Fibroblast of mammary gland (primary cell): ENCODE data around the gene HIPK1.

ENCODE experiments used
- DNase-seq: peaks from one replicate; pipeline ENCODE4 v3.0.0-alpha.2; 2010; ENCODE audit warnings: low read depth
- H3K4me3 ChIP-seq: 2 replicates; pipeline ENCODE4 v1.5.1; 2011; ENCODE audit warnings: low read depth, mild to moderate bottlenecking, low read length, moderate library complexity; ENCODE audit not compliant: control insufficient read depth
- TF ChIP-seq, protein P1 (sequence below): conservative IDR thresholded peaks from 2 replicates; pipeline ENCODE4 v1.5.1; 2011; ENCODE audit warnings: low read depth, low read length, inconsistent platforms; ENCODE audit not compliant: control insufficient read depth, insufficient read depth

Gene HIPK1

DNA sequence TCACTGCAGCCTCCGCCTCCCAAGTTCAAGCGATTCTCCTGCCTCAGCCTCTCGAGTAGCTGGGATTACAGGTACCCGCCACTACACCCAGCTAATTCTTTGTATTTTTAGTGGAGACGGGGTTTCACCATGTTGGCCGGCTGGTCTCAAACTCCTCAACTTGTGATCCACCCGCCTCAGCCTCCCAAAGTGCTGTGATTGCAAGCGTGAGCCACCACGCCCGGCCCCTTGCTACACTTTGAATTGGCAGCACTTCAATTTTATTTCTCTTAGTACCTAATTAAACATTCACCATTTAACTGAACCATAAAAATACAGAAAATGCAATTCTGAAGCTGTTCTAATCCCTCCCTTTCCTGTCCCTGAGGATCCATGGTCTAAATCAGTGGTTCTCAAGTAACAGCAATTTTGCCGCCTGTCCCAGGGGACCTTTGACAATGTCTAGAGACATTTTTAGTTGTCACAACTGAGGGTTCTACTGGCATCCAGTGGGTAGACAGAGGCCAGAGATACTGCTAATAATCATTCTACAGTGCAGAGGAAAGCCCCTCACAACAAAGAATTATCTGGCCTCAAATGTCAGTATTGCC lies 37.4 kb upstream of the HIPK1 start:
- H3K4me3 ChIP-seq, result no peak overlapping the region
- no peak for DNase-seq
- TF ChIP-seq, protein P1, sequence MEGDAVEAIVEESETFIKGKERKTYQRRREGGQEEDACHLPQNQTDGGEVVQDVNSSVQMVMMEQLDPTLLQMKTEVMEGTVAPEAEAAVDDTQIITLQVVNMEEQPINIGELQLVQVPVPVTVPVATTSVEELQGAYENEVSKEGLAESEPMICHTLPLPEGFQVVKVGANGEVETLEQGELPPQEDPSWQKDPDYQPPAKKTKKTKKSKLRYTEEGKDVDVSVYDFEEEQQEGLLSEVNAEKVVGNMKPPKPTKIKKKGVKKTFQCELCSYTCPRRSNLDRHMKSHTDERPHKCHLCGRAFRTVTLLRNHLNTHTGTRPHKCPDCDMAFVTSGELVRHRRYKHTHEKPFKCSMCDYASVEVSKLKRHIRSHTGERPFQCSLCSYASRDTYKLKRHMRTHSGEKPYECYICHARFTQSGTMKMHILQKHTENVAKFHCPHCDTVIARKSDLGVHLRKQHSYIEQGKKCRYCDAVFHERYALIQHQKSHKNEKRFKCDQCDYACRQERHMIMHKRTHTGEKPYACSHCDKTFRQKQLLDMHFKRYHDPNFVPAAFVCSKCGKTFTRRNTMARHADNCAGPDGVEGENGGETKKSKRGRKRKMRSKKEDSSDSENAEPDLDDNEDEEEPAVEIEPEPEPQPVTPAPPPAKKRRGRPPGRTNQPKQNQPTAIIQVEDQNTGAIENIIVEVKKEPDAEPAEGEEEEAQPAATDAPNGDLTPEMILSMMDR, result no peak

DNA sequence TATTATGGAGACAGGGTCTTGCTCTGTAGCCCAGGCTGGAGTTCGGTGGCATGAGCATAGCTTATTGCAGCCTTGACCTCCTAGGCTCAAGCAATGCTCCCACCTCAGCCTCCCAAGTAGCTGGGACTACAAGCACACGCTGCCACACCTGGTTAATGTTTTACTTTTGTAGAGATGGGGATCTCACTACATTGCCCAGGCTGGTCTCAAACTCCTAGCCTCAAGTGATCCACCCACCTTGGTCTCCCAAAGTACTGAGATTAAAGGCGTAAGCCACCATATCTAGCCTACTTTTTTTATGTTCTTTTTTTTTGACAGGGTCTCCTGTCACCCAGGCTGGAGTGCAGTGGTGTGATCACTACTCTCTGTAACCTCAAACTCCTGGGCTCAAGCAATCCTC lies 35.9 kb upstream of the HIPK1 start:
- no peak for DNase-seq
- TF ChIP-seq, protein P1, result no peak
- no peak overlapping the region for H3K4me3 ChIP-seq

DNA sequence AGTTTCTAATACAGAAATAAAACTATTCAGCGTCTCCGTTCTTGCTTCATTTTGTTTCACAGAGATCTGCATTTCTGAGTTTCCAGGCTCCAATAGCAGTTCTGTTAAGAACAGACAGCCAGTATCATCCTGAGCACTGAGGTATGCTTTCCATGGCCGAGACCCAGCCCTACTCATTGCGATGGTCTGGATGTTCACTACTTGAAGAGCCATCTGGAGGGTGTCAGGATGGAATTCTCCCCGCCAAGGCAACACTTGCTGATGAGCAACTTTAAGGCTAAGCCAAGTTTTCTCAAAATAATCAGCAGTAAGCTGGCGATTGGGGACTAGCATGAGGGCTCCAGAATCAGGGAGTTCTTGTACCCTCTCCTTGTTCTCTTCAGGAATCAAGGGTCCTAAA lies 34.0 kb upstream of the HIPK1 start:
- DNase-seq, result no peak
- TF ChIP-seq, protein P1, result no peak
- H3K4me3 ChIP-seq, result no peak overlapping the region

DNA sequence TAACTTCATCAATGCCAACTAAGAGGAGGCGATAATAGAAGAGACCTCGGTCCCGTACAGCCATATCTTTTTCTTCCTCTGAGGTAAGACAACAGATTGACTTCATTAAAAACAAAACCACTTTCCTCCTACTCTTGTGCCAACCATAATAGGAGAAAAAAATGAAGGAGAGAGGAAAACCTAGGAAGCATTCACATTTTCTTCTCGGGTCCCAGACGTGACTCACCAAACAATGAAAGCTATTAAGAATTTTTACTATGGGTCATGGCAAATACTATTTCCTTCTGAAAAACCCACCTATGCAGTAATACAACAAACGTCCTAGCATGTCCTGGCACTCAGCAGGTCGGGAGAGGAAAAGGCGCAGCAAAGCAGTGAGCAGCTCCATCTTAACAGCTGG lies 33.2 kb upstream of the HIPK1 start:
- DNase-seq, result no peak
- TF ChIP-seq, protein P1, result no peak
- no peak overlapping the region for H3K4me3 ChIP-seq

DNA sequence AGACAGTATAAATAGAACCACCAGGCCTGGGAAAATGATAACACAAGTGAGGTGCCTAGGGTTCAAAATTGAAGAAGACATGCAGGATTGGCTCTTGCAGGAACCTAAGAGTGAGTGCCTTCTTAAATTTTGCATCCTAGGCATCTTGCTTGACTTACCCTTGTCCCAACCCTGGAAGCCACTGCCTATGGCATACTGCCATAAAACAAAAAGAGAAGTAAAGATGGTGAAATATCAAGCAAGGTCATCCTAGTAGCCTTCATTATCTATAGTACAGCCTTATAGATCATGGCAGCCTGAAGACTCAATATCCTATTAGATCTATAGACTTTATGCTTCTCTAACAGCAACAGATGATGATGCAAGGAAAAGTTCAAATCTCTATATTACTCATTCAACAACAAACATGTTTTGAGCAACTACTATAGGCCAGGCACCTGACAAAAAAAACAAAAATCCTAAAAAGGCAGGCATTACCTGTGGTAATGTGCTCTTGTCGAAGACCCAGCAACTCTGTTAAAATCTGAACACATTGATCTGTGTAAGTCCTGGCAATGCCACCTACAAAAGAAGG lies 30.8 kb upstream of the HIPK1 start:
- TF ChIP-seq, protein P1, result no peak
- H3K4me3 ChIP-seq, result no peak overlapping the region
- DNase-seq, result no peak

DNA sequence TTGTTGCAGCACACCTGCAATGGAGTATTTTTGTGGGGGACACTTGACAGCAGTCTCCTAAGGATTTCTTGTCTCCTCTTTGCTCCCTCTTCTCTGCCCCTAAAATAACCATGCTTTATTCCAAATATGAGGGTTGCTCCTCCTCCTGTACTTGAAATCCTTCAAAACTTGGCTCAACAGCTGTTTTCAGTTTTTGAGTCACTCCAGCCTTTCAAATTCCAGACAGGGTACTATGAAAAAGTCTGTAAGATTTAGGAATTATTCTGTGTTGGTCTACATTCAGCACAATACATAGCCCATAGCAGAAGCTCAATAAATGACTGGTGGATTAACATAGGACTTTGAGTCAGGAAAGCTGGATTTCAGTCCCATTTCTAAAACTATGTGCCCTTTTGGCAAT lies 30.0 kb upstream of the HIPK1 start:
- TF ChIP-seq, protein P1, result no peak
- DNase-seq, result peak; percentile 24
- H3K4me3 ChIP-seq, result no peak overlapping the region
